Measurements from ENCODE around the gene NNMT.

Gene NNMT

GRCh38 chr11:114295676-114296604, at the start of gene NNMT:
TSS of gene NNMT (plus strand) at chr11:114296399. CDS start at chr11:114296557, 158 bp downstream.
- DNase-seq, result no peak

DNA sequence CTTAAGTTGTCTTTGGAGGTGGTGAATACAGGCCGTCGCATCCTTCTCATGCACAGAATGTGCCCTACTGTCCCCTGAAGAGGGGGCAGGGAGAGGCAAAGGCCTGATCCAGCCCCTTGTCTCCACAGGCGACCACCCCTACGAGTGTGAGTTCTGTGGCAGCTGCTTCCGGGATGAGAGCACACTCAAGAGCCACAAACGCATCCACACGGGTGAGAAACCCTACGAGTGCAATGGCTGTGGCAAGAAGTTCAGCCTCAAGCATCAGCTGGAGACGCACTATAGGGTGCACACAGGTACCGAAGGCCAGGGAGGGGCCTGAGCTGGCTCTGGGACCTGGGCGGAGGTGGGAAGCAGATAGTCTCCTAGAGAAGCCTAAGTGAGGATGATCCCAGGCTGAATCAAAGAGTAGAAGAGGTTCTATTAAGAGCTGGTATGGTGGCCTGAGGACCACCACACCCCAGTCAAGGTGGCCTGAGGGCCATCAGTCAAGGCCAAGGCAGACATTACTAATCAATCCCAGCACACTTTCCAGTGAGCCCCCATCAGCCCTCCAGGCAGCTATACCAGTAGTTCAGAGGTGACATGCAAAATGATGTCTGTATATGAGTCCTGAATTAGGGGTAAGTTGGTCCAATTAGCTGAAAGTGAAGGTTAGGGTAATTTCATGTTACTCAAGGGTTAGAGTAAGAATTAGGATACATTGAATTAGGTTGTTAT, 49.0 kb upstream of the NNMT start:
- DNase-seq, result no peak

- no peak for DNase-seq
Observed at GRCh38 chr11:114250180-114250579, 46.0 kb upstream of the NNMT start.

- no peak for DNase-seq
Observed at GRCh38 chr11:114250993-114251814, 45.0 kb upstream of the NNMT start.

GRCh38 chr11:114251815-114252337, 44.3 kb upstream of the NNMT start:
- DNase-seq, result no peak

GRCh38 chr11:114252767-114253166, 43.4 kb upstream of the NNMT start:
- no peak for DNase-seq

DNA sequence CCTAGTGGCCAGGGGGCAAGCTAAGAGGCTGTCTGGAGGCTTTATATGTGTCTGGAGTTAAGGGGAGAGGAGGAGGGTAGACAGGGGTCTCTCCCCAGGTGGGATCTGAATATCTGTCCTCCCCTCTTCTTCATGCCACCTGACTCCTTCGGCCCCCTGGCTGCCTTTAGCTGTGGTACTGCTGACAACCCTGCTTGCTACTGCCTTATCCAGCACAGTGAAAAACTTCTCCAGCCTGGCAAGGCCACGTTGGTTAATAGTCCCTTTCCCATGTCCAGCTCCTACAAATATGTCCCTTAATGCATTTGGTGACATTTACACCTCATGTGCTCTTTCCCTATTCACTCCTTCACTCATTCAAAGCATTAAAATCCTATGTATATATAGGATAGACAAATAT, 42.4 kb upstream of the NNMT start:
- no peak for DNase-seq

DNA sequence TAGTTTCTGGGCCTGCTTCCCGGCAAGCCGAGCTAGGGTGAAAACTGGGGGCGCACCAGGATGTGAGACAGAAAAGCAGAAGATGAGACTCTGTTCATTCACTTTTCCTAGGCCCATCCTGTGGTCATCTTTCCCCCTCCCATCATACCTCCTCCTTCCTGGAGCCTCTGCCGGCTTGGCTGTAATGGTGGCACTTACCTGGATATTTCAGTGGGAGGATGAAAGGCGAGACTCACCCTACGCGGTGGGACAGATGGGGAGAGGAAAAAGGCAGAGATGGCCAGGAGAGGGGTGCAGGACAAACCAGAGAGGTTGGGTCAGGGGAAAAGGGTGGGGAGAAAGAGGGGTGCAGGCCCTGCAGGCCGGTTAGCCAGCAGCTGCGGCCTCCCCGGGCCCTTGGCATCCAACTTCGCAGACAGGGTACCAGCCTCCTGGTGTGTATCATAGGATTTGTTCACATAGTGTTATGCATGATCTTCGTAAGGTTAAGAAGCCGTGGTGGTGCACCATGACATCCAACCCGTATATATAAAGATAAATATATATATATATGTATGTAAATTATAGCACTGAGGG, 41.5 kb upstream of the NNMT start:
- DNase-seq, result no peak

- no peak for DNase-seq
Observed at GRCh38 chr11:114255289-114255688, 40.9 kb upstream of the NNMT start.

- no peak for DNase-seq
Observed at GRCh38 chr11:114256176-114256966, 39.8 kb upstream of the NNMT start.

DNA sequence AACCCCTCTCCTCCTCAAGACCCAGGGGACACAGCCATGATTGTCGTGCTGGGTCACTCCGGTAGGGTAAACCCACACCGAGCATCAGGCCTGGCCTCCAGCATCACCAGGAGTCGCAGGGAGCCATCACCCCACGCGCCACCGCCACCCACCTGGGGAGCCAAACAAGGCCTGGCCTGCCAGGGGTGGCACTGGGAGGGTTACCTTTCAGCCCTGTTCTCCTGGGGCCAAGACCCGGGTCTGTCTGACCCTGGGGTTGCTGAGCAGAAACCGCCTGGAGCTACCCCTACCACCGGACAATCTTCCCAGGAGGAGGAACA, 39.3 kb upstream of the NNMT start:
- no peak for DNase-seq

DNA sequence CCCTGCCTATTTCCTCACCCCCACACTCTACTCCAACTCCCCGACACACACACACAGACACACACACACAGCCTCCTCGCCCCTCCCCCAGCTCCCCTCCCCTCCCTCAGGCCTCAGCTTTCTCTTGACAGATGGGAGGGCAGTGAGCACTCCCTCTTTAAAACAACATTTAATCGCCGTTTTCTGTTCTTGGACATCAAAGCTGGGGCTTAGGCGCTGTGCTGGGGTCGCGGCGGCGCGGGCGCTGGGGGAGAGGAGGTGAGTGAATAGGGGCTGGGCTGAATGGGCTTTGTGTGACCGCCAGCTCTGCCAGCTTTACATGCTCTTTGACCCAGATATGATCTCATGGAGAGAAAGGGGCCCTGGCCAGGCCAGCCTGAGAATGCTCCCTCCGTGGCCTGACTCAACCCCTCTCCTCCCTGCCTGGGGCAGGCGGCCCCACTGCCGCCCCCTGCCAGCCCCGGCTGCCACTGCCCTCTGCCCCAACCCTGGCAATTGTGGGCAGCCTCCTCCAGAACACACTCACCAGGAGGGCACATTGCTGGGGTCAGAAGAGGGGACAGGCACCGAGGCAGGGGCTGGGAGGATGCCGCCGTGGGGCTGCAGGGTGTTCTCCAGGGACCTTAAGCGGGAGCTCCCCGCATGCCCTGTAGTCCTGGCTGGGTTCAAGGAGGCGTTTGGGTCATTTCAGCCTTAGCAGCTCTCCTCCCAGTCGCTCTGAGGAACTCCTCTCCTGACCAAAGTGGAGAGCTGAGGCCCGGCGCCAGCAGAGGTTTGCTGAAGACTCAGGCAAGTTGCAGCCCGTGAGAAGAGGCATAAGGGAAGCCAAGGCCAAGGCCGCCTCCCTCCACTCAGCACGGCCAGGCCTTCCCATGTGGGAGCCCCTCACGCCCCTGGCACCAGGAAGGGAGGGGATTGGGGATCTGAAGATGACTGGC, 38.3 kb upstream of the NNMT start:
- no peak for DNase-seq

- DNase-seq, result no peak
Observed at GRCh38 chr11:114258696-114259095, 37.5 kb upstream of the NNMT start.

GRCh38 chr11:114259124-114259526, 37.1 kb upstream of the NNMT start:
- DNase-seq, result no peak

GRCh38 chr11:114259551-114259983, 36.6 kb upstream of the NNMT start:
- no peak for DNase-seq

DNA sequence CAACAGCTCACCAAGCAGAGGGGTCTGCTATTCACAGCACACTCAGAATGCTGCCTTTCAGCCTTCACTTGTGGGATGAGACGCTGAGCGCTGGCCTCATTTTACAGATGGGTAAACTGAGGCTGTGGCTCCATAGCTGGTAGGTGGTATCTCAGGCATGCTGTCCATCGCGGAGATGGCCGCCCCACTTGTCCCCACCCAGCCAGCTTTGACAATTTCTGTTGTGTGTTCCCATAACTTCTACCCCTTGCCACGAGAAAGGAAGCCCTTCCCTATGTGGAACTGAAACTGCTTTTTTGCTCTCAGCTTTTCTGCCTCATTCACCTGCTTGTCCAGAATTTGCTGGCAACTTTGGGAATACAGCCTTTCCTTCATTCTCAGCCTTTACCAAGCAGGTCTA, 36.1 kb upstream of the NNMT start:
- DNase-seq, result no peak

DNA sequence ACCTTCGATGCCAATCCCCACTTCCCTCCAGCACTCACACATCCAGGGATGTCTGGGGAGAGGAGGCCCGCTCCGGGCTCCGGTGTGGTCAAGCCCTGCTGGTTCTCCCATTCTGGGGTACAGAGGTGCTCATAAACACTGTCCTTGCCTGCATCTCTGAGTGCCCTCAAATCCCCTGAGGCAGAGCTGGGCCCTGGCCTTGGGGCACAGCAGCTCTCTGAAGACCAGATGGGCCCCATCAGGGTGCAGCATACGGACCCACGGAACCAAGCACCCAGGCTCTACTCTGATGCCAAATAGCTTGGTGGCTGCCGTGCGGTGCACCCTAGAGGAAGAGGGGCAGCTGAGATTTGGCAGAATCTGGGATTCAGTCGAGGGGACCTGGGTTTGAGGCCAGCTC, 35.7 kb upstream of the NNMT start:
- DNase-seq, result no peak

- no peak for DNase-seq
Observed at GRCh38 chr11:114261791-114262190, 34.4 kb upstream of the NNMT start.

DNA sequence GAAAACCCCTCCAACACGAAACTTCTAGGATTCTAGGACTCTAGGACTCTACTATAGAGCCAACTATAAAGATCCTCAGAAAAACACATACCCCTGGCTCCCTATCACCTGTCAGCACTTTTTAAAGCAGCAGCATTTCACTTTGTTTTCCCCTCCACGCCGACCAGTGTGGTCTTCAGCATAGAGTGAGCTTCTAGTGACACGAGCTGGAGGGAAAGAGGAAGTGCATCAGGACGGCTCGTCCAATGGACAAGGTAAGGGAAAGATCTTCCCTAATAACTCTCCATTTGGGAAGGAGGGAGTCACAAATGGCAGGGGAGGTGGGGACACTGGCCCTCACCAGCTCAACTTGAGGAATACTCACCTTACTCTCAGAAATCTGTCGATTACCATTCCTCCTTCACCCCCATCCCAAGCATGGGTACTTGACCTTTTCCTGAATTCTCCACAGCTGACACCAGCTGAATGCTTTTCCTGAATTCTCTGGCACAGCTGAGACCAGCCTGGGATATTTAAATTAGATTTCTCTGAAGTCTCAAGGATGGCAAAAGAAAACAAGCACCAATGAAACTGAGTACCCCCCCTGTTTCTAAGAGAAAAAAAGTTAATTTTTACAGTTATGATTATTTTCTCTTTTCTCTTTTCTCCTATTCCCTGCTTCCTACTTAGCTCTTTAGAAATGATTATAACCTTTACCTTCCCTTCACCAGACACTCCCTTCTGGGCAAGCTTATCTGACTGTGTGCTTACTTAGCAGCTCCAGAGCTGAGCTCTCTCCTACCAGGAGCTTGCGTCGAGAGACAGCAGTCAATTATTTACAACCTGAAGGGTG, 33.3 kb upstream of the NNMT start:
- DNase-seq, result no peak
